Ishikawa (cell line): ENCODE data around the gene WNK2.

Experiments used
- CEBPB ChIP-seq: IDR thresholded peaks from 2 replicates; pipeline ENCODE4 v1.6.1; 2012
- CREB1 ChIP-seq: IDR thresholded peaks from 2 replicates; pipeline ENCODE4 v1.6.1; 2012; ENCODE audit warnings: low read depth
- EGR1 ChIP-seq: IDR thresholded peaks from 2 replicates; pipeline ENCODE4 v1.6.1; 2012
- EP300 ChIP-seq: IDR thresholded peaks from 2 replicates; pipeline ENCODE4 v1.6.1; 2012; ENCODE audit warnings: borderline replicate concordance
- FOXM1 ChIP-seq: IDR thresholded peaks from 2 replicates; pipeline ENCODE4 v1.6.1; 2012; ENCODE audit warnings: low read depth, borderline replicate concordance
- NFIC ChIP-seq: IDR thresholded peaks from 2 replicates; pipeline ENCODE4 v1.6.1; 2012
- RAD21 ChIP-seq: IDR thresholded peaks from 2 replicates; pipeline ENCODE4 v1.6.1; 2012; ENCODE audit warnings: low read depth
- REST ChIP-seq: IDR thresholded peaks from 2 replicates; pipeline ENCODE4 v1.6.1; 2012; ENCODE audit warnings: low read depth, mild to moderate bottlenecking
- TAF1 ChIP-seq: IDR thresholded peaks from 2 replicates; pipeline ENCODE4 v1.6.1; 2012; ENCODE audit warnings: low read depth, mild to moderate bottlenecking
- TCF12 ChIP-seq: IDR thresholded peaks from 2 replicates; pipeline ENCODE4 v1.6.1; 2012; ENCODE audit warnings: low read depth
- TEAD4 ChIP-seq: IDR thresholded peaks from 2 replicates; pipeline ENCODE4 v1.6.1; 2012
- USF1 ChIP-seq: IDR thresholded peaks from 2 replicates; pipeline ENCODE4 v1.6.1; 2012
- YY1 ChIP-seq: IDR thresholded peaks from 2 replicates; pipeline ENCODE4 v1.6.1; 2012; ENCODE audit warnings: low read depth
- ZBTB7A ChIP-seq: IDR thresholded peaks from 2 replicates; pipeline ENCODE4 v1.6.1; 2012; ENCODE audit warnings: low read depth
- TF ChIP-seq, protein P1 (sequence below): IDR thresholded peaks from 2 replicates; pipeline ENCODE4 v1.6.1; 2012

The WNK2 gene

DNA sequence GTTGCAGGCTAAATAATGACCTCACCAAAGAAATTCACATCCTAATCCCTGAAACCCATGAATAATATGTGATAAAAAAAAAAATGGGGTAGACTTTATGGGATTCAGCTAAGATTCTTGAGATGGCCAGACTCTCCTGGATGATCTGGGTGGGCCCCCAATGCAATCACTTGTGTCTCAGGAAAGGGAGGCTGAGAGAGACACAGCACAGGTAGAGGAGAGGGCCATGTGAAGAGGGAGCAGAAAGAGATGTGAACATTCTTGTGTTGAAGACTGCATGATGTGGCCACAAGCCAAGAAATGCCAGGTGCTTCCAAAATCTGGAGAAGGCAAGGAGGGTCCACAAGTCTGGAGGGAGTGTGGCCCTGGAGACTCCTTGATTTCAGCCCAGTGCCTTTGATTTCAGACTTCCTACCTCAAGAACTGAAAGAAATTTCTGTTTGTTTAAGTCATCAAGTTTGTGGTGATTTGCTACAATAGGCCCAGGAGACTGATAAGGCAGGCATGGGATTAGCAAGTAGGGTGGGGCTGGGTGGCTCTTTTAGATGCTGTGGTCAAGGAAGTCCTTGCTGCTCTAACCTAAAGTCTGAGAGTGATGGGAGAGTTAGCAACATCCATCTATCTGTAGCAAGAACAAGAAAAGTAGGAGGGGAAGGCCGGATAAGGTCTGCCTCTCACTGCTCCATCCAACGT lies 180.9 kb downstream of the WNK2 start:
- no peak for TF ChIP-seq TAF1
- TF ChIP-seq NFIC, result no peak
- TF ChIP-seq CEBPB, result no peak
- no peak for TF ChIP-seq REST
- TF ChIP-seq RAD21, result no peak
- no peak for TF ChIP-seq TCF12
- TF ChIP-seq USF1, result no peak
- no peak for TF ChIP-seq YY1
- TF ChIP-seq FOXM1, result no peak
- no peak for TF ChIP-seq TEAD4
- no peak for TF ChIP-seq CREB1
- TF ChIP-seq EGR1, result no peak
- TF ChIP-seq EP300, result no peak
- no peak for TF ChIP-seq ZBTB7A
- TF ChIP-seq, protein P1, sequence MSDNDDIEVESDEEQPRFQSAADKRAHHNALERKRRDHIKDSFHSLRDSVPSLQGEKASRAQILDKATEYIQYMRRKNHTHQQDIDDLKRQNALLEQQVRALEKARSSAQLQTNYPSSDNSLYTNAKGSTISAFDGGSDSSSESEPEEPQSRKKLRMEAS, result no peak

GRCh38 chr9:93365427-93366118 lies 181.6 kb downstream of the WNK2 start:
- no peak for TF ChIP-seq EP300
- no peak for TF ChIP-seq CEBPB
- no peak for TF ChIP-seq CREB1
- TF ChIP-seq USF1, result no peak
- TF ChIP-seq, protein P1, result no peak
- no peak for TF ChIP-seq RAD21
- TF ChIP-seq YY1, result no peak
- no peak for TF ChIP-seq EGR1
- no peak for TF ChIP-seq FOXM1

DNA sequence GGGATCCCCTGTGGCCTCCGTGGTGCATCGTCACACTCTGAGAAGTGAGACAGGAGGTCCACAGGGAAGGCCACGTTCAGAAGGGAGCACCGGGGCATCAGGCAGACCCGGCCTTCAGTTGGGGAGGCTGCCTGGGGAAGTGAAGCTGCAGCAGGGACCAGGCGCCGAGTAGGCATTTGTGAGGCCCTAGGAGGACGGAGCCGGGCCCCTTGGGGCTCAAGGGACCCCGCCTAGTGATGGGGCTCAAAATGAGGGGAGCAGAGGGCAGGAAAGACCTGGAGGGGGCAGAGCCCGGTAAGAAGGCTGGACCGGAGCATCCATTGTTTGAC lies 182.1 kb downstream of the WNK2 start:
- TF ChIP-seq REST, result no peak
- no peak for TF ChIP-seq FOXM1
- TF ChIP-seq CEBPB, result no peak
- TF ChIP-seq TEAD4, result no peak
- no peak for TF ChIP-seq RAD21
- no peak for TF ChIP-seq YY1
- no peak for TF ChIP-seq TCF12
- no peak for TF ChIP-seq NFIC
- TF ChIP-seq TAF1, result no peak
- TF ChIP-seq EP300, result no peak
- TF ChIP-seq USF1, result no peak
- TF ChIP-seq EGR1, result no peak
- TF ChIP-seq, protein P1, result no peak
- TF ChIP-seq CREB1, result no peak
- TF ChIP-seq ZBTB7A, result no peak

GRCh38 chr9:93368437-93368836 lies 184.5 kb downstream of the WNK2 start:
- TF ChIP-seq FOXM1 (no peak), REST (no peak), NFIC (no peak)
